ENCODE results near the gene COX4I1. TPM values are rescaled to one million over a fixed set of nuclear protein-coding genes. Genes with fewer than 3 reads are reported as not detected.

Gene COX4I1
- total RNA-seq, 1 experiment from 2014 or later, result 506 TPM

- peaks cover 2% of the 10 kb centered on the region for H3K79me1 ChIP-seq (ENCODE audit: insufficient read depth, low read depth, low read length, poor library complexity, severe bottlenecking)
- Mint-ChIP-seq H3K27me3 (ENCODE audit: low read depth) (no peaks in the 10 kb centered on the region), H3K9me3 (no peaks in the 10 kb centered on the region), H3K27ac (no peak overlapping the region), H3K36me3 (ENCODE audit: insufficient read depth in 1 of 3, low read depth in 3 of 3) (peaks cover 14 to 64% (median 53%) of the 10 kb centered on the region in 3 experiments; a peak in 6 of 7 replicates), H3K4me3 (no peak overlapping the region), H3K4me1 (peaks cover 0 to 5% of the 10 kb centered on the region in 2 experiments; a peak in 2 of 4 replicates)
- H3K9ac ChIP-seq (ENCODE audit: extremely low read depth, insufficient read length, low read length), result no peak overlapping the region
- DNase-seq, result no peak
- no peaks in the 10 kb centered on the region for H3K23me2 ChIP-seq (ENCODE audit: insufficient read length, low read depth, low read length, poor library complexity, severe bottlenecking)
- H3T11ph ChIP-seq (ENCODE audit: low read length), result no peak overlapping the region
- WGBS (ENCODE audit: extremely low coverage, insufficient read length, low lambda C conversion rate), result no CpG with 5 or more reads among the region's 2 CpGs
- H4K5ac ChIP-seq (ENCODE audit: insufficient read length, low read depth, low read length), result no peak overlapping the region
- H3K4me1 ChIP-seq (ENCODE audit: insufficient read depth, low read length), result no peaks in the 10 kb centered on the region
- H2AFZ ChIP-seq (ENCODE audit: low read length), result no peak overlapping the region
- no peak overlapping the region for H2BK120ac ChIP-seq (ENCODE audit: low read depth, low read length, poor library complexity, severe bottlenecking)
- H3K56ac ChIP-seq (ENCODE audit: insufficient read length, low read depth, low read length), result no peak overlapping the region
- H3K18ac ChIP-seq (ENCODE audit: insufficient read length, low read depth, low read length), result no peak overlapping the region
- H3K79me2 ChIP-seq (ENCODE audit: insufficient read depth, low read length), result no peaks in the 10 kb centered on the region; the same call in 1 of the 2 replicates
- no peak overlapping the region for H3K4ac ChIP-seq (ENCODE audit: low read depth, low read length)
- TF ChIP-seq CTCF (conservative IDR thresholded peaks at IDR 0.05), result no peak
- no peak overlapping the region for H3K23ac ChIP-seq (ENCODE audit: insufficient read length, low read depth, low read length)
- H3K27ac ChIP-seq (ENCODE audit: insufficient read length, low read depth, low read length), result no peak overlapping the region
- peaks cover 3% of the 10 kb centered on the region for H4K20me1 ChIP-seq (ENCODE audit: control insufficient read depth, insufficient read depth, insufficient read length)
- no peak overlapping the region for H2BK20ac ChIP-seq (ENCODE audit: low read depth, low read length, poor library complexity, severe bottlenecking)
- H4K8ac ChIP-seq (replicated peaks; ENCODE audit: insufficient read length, low read depth, low read length), result no peak overlapping the region
- H3K14ac ChIP-seq (ENCODE audit: insufficient read depth, low read length), result no peak overlapping the region
- H4K91ac ChIP-seq (ENCODE audit: insufficient read length, low read depth, low read length), result no peak overlapping the region
- no peak overlapping the region for H2BK15ac ChIP-seq (ENCODE audit: low read depth, low read length)
- no peak overlapping the region for H2BK12ac ChIP-seq (ENCODE audit: insufficient read length, low read depth, low read length)
- no peaks in the 10 kb centered on the region for H3K27me3 ChIP-seq (ENCODE audit: insufficient read depth, low read length)
- H3K9me3 ChIP-seq (ENCODE audit: control insufficient read depth, low read depth, low read length), result no peaks in the 10 kb centered on the region
- H3K4me2 ChIP-seq (ENCODE audit: insufficient read depth, insufficient read length, low read length), result no peak overlapping the region
- no peak overlapping the region for H2AK5ac ChIP-seq (ENCODE audit: insufficient read length, low read length)
- H2BK5ac ChIP-seq (ENCODE audit: insufficient read length, low read length), result no peak overlapping the region
Measured at GRCh38 chr16:85785927-85786326, 13.6 kb upstream of the COX4I1 start.

Measured in H9 (cell line).